ENCODE results near the gene MVB12B. TPM values are rescaled to one million over a fixed set of nuclear protein-coding genes. Genes with fewer than 3 reads are reported as not detected.

MVB12B gene
- total RNA-seq, 1 experiment from 2014 or later = 4.5 TPM

DNA sequence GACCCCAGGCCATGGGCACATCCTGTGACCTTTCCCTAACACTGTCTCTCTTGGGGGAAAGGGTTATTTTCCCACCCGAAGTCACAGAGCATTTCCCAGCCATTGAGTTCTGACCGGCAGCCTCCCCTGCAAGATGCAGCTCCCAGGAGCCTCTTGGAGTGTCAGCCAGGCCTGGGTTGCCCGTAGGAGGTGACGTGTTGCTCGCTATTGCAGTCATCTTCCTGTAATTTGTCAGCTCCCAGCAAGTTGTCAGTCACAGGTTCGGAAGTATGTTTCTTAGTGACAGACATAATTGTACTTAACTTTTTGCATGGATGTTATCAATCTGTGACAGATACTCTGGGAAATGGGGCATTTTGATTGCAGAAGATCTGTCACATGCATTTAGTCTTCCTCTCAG is 74.5 kb downstream of the MVB12B start:
- Mint-ChIP-seq H3K36me3 (ENCODE audit: insufficient read depth, unreplicated experiment) (no peaks in the 10 kb centered on the region), H3K27ac (ENCODE audit: unreplicated experiment) (no peak overlapping the region), H3K4me1 (ENCODE audit: low read depth, unreplicated experiment) (no peaks in the 10 kb centered on the region), H3K4me3 (ENCODE audit: low read depth, unreplicated experiment) (no peak overlapping the region), H3K9me3 (ENCODE audit: low read depth, unreplicated experiment) (no peaks in the 10 kb centered on the region), H3K27me3 (ENCODE audit: unreplicated experiment) (no peaks in the 10 kb centered on the region)
- TF ChIP-seq, protein P1, sequence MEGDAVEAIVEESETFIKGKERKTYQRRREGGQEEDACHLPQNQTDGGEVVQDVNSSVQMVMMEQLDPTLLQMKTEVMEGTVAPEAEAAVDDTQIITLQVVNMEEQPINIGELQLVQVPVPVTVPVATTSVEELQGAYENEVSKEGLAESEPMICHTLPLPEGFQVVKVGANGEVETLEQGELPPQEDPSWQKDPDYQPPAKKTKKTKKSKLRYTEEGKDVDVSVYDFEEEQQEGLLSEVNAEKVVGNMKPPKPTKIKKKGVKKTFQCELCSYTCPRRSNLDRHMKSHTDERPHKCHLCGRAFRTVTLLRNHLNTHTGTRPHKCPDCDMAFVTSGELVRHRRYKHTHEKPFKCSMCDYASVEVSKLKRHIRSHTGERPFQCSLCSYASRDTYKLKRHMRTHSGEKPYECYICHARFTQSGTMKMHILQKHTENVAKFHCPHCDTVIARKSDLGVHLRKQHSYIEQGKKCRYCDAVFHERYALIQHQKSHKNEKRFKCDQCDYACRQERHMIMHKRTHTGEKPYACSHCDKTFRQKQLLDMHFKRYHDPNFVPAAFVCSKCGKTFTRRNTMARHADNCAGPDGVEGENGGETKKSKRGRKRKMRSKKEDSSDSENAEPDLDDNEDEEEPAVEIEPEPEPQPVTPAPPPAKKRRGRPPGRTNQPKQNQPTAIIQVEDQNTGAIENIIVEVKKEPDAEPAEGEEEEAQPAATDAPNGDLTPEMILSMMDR (IDR thresholded peaks at IDR 0.05; ENCODE audit: unreplicated experiment) = no peak
- intact Hi-C loops (cut with micrococcal nuclease; ENCODE audit: unreplicated experiment) = no loop called here
- no peak for DNase-seq
- CTCF ChIA-PET = interaction anchor here (0.6 kb wide), 1 partner anchor 801 kb away, joined by 3 read pairs; no protein-coding TSS in a partner anchor
- no TSS peak for BruUV-seq (replicated peaks)

DNA sequence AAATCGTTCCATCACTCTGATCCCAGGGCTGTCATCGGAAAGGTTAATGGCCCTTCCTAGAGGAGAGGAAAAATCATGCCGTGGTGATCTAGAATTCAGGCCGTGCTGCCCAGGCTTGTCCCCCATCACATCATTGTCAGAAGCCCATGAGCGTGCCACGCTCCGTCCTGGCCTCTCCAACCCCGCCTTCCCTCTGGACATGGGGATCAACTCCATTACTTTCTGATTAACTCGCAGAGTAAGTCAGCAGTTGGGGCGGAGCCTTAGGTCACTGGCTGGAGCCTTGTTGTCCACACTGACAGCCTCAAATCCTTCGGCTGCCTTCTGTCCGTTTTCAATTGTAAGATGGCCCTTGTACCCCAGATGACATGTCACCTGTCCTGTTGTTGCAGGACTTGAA is 75.0 kb downstream of the MVB12B start:
- TF ChIP-seq, protein P1 (IDR thresholded peaks at IDR 0.05; ENCODE audit: unreplicated experiment) = no peak
- H3K9me3 Mint-ChIP-seq (ENCODE audit: low read depth, unreplicated experiment) = no peaks in the 10 kb centered on the region
- intact Hi-C loops (cut with micrococcal nuclease; ENCODE audit: unreplicated experiment) = no loop called here
- no peaks in the 10 kb centered on the region for H3K27me3 Mint-ChIP-seq (ENCODE audit: unreplicated experiment)
- CTCF ChIA-PET = no interaction called here
- H3K27ac Mint-ChIP-seq (ENCODE audit: unreplicated experiment) = no peak overlapping the region
- no peak for DNase-seq
- no peaks in the 10 kb centered on the region for H3K4me1 Mint-ChIP-seq (ENCODE audit: low read depth, unreplicated experiment)
- no peak overlapping the region for H3K4me3 Mint-ChIP-seq (ENCODE audit: low read depth, unreplicated experiment)
- no peaks in the 10 kb centered on the region for H3K36me3 Mint-ChIP-seq (ENCODE audit: insufficient read depth, unreplicated experiment)
- no TSS peak for BruUV-seq (replicated peaks)

DNA sequence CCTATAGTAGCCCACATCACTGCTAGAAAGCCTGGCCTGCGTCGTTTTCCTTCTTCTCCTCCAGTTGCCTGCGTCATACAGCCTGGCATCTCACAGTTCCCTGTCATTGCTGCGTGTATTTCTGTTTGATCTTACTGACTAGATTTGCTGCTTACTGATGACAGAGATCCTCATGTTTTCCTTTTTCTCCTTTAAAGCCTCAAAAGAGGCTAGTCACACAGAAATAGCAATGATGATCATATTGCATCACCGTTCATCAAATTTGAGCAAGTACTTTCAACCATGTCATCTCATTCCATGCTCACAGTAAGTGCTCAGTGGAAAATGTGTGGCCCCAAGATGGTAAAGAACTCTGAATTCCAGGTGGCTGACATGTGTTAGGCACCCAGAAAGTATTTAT is 76.8 kb downstream of the MVB12B start:
- TF ChIP-seq, protein P1 (IDR thresholded peaks at IDR 0.05; ENCODE audit: unreplicated experiment) = no peak
- intact Hi-C loops (cut with micrococcal nuclease; ENCODE audit: unreplicated experiment) = no loop called here
- H3K27ac Mint-ChIP-seq (ENCODE audit: unreplicated experiment) = no peak overlapping the region
- no peaks in the 10 kb centered on the region for H3K4me1 Mint-ChIP-seq (ENCODE audit: low read depth, unreplicated experiment)
- BruUV-seq (replicated peaks) = no TSS peak
- no peak overlapping the region for H3K4me3 Mint-ChIP-seq (ENCODE audit: low read depth, unreplicated experiment)
- no peaks in the 10 kb centered on the region for H3K9me3 Mint-ChIP-seq (ENCODE audit: low read depth, unreplicated experiment)
- no peak for DNase-seq
- H3K27me3 Mint-ChIP-seq (ENCODE audit: unreplicated experiment) = no peaks in the 10 kb centered on the region
- CTCF ChIA-PET = no interaction called here
- H3K36me3 Mint-ChIP-seq (ENCODE audit: insufficient read depth, unreplicated experiment) = no peaks in the 10 kb centered on the region

DNA sequence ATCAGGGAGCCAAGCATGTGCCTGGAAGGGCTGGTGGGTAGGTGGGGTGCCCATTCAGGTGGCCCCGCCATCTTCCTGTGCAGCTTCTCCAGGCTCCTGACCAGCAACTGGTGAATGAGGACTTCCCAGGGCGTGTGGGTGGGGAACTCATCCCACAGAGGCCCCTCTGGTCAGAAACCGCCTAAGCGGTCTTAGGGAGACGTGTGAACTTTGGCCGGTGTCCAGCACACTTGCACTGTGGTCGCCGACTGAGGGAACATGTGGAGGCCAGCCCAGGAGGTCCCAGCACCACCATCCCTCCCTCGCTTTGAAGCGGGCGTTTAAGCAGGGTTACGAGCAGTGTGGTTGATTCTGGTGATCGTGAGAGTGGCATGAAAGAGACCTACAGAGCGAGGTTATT is 77.8 kb downstream of the MVB12B start:
- CTCF ChIA-PET = interaction anchor here (0.7 kb wide), 1 partner anchor 1116 kb away, joined by 5 read pairs; no protein-coding TSS in a partner anchor
- no TSS peak for BruUV-seq (replicated peaks)

More for the DNA sequence above, 77.8 kb downstream of the MVB12B start:
- no peaks in the 10 kb centered on the region for H3K4me1 Mint-ChIP-seq (ENCODE audit: low read depth, unreplicated experiment)
- H3K27ac Mint-ChIP-seq (ENCODE audit: unreplicated experiment) = no peak overlapping the region
- H3K27me3 Mint-ChIP-seq (ENCODE audit: unreplicated experiment) = no peaks in the 10 kb centered on the region
- no peaks in the 10 kb centered on the region for H3K36me3 Mint-ChIP-seq (ENCODE audit: insufficient read depth, unreplicated experiment)
- TF ChIP-seq, protein P1 (IDR thresholded peaks at IDR 0.05; ENCODE audit: unreplicated experiment) = no peak
- H3K4me3 Mint-ChIP-seq (ENCODE audit: low read depth, unreplicated experiment) = no peak overlapping the region
- H3K9me3 Mint-ChIP-seq (ENCODE audit: low read depth, unreplicated experiment) = no peaks in the 10 kb centered on the region
- intact Hi-C loops (cut with micrococcal nuclease; ENCODE audit: unreplicated experiment) = no loop called here
- no peak for DNase-seq
